Rectal smooth muscle tissue (tissue), 1 donor: ENCODE data around the gene STK17B.
A peak's percentile ranks its signal among the peaks of the same experiment; 100 is the strongest.

Source experiments
- H3K27ac ChIP-seq: one replicate; pipeline ENCODE4 v1.7.0; 2013; ENCODE audit warnings: low read depth, low read length, inconsistent platforms
- H3K27me3 ChIP-seq: one replicate; pipeline ENCODE4 v1.7.0; 2013; ENCODE audit warnings: low read length; ENCODE audit not compliant: control insufficient read depth, insufficient read depth
- H3K36me3 ChIP-seq: one replicate; pipeline ENCODE4 v1.7.0; 2013; ENCODE audit warnings: low read length; ENCODE audit not compliant: control insufficient read depth, insufficient read depth
- H3K4me1 ChIP-seq: one replicate; pipeline ENCODE4 v1.7.0; 2013; ENCODE audit warnings: low read length; ENCODE audit not compliant: control insufficient read depth, insufficient read depth
- H3K4me3 ChIP-seq: one replicate; pipeline ENCODE4 v1.7.0; 2013; ENCODE audit warnings: low read length
- H3K9ac ChIP-seq: one replicate; pipeline ENCODE4 v1.7.0; 2013; ENCODE audit warnings: low read length

STK17B gene

GRCh38 chr2:196171248-196171871, at the start of gene STK17B:
Gene STK17B, minus strand, starts transcription at chr2:196171578. Its CDS starts 8,195 bp downstream, at chr2:196163383.
- no peaks in the 10 kb centered on the region for H3K36me3 ChIP-seq
- peak within 1 kb of the TSS; percentile 72 for H3K27ac ChIP-seq
- peak within 1 kb of the TSS; percentile 90 for H3K9ac ChIP-seq
- peaks cover 9% of the 10 kb centered on the region for H3K4me1 ChIP-seq
- H3K4me3 ChIP-seq = peak within 1 kb of the TSS; percentile 93
- no peaks in the 10 kb centered on the region for H3K27me3 ChIP-seq

GRCh38 chr2:196220671-196221070, 49.3 kb upstream of the STK17B start:
- Histone ChIP-seq H3K27ac (no peak overlapping the region), H3K4me3 (no peak overlapping the region), H3K27me3 (no peaks in the 10 kb centered on the region), H3K9ac (no peak overlapping the region), H3K36me3 (no peaks in the 10 kb centered on the region), H3K4me1 (no peaks in the 10 kb centered on the region)

- Histone ChIP-seq H3K36me3 (no peaks in the 10 kb centered on the region), H3K27ac (no peak overlapping the region), H3K27me3 (no peaks in the 10 kb centered on the region), H3K9ac (no peak overlapping the region), H3K4me1 (no peaks in the 10 kb centered on the region), H3K4me3 (no peak overlapping the region)
These were observed 48.3 kb upstream of the STK17B start for GRCh38 chr2:196219671-196220070.

GRCh38 chr2:196218106-196218505, 46.7 kb upstream of the STK17B start:
- no peak overlapping the region for H3K9ac ChIP-seq

GRCh38 chr2:196217116-196217515, 45.7 kb upstream of the STK17B start:
- Histone ChIP-seq H3K27me3 (no peaks in the 10 kb centered on the region), H3K4me3 (no peak overlapping the region), H3K9ac (no peak overlapping the region), H3K4me1 (no peaks in the 10 kb centered on the region), H3K27ac (no peak overlapping the region), H3K36me3 (no peaks in the 10 kb centered on the region)

More at GRCh38 chr2:196218106-196218505, 46.7 kb upstream of the STK17B start:
- H3K27me3 ChIP-seq = no peaks in the 10 kb centered on the region
- H3K4me3 ChIP-seq = no peak overlapping the region
- no peaks in the 10 kb centered on the region for H3K36me3 ChIP-seq
- no peaks in the 10 kb centered on the region for H3K4me1 ChIP-seq
- H3K27ac ChIP-seq = no peak overlapping the region

- Histone ChIP-seq H3K4me3 (no peak overlapping the region), H3K9ac (no peak overlapping the region), H3K27ac (no peak overlapping the region), H3K27me3 (no peaks in the 10 kb centered on the region), H3K4me1 (no peaks in the 10 kb centered on the region), H3K36me3 (no peaks in the 10 kb centered on the region)
These were observed 44.0 kb upstream of the STK17B start for GRCh38 chr2:196215376-196215775.

- no peak overlapping the region for H3K4me3 ChIP-seq
- no peaks in the 10 kb centered on the region for H3K4me1 ChIP-seq
- no peaks in the 10 kb centered on the region for H3K27me3 ChIP-seq
- H3K36me3 ChIP-seq = no peaks in the 10 kb centered on the region
- H3K27ac ChIP-seq = no peak overlapping the region
- H3K9ac ChIP-seq = no peak overlapping the region
These were observed 42.8 kb upstream of the STK17B start for GRCh38 chr2:196214156-196214555.

- no peaks in the 10 kb centered on the region for H3K4me1 ChIP-seq
- no peaks in the 10 kb centered on the region for H3K27me3 ChIP-seq
- no peak overlapping the region for H3K4me3 ChIP-seq
- H3K27ac ChIP-seq = no peak overlapping the region
- H3K9ac ChIP-seq = no peak overlapping the region
- no peaks in the 10 kb centered on the region for H3K36me3 ChIP-seq
These were observed 42.0 kb upstream of the STK17B start for GRCh38 chr2:196213252-196213980.

GRCh38 chr2:196208915-196209314, 37.5 kb upstream of the STK17B start:
- Histone ChIP-seq H3K27me3 (no peaks in the 10 kb centered on the region), H3K4me1 (no peaks in the 10 kb centered on the region), H3K4me3 (no peak overlapping the region), H3K27ac (no peak overlapping the region), H3K36me3 (no peaks in the 10 kb centered on the region), H3K9ac (no peak overlapping the region)

GRCh38 chr2:196206804-196207203, 35.4 kb upstream of the STK17B start:
- no peaks in the 10 kb centered on the region for H3K27me3 ChIP-seq
- no peak overlapping the region for H3K27ac ChIP-seq
- no peaks in the 10 kb centered on the region for H3K36me3 ChIP-seq
- no peak overlapping the region for H3K9ac ChIP-seq
- H3K4me3 ChIP-seq = no peak overlapping the region
- no peaks in the 10 kb centered on the region for H3K4me1 ChIP-seq

GRCh38 chr2:196205881-196206435, 34.6 kb upstream of the STK17B start:
- Histone ChIP-seq H3K27me3 (no peaks in the 10 kb centered on the region), H3K4me1 (no peaks in the 10 kb centered on the region), H3K27ac (no peak overlapping the region), H3K9ac (no peak overlapping the region), H3K36me3 (no peaks in the 10 kb centered on the region), H3K4me3 (no peak overlapping the region)

GRCh38 chr2:196205011-196205766, 33.8 kb upstream of the STK17B start:
- Histone ChIP-seq H3K36me3 (no peaks in the 10 kb centered on the region), H3K4me3 (no peak overlapping the region), H3K9ac (no peak overlapping the region), H3K27ac (no peak overlapping the region), H3K27me3 (no peaks in the 10 kb centered on the region), H3K4me1 (no peaks in the 10 kb centered on the region)
